ENCODE results near the gene ECHDC3. TPM values are rescaled to one million over a fixed set of nuclear protein-coding genes. Genes with fewer than 3 reads are reported as not detected.

Gene ECHDC3
- total RNA-seq, 1 experiment from 2014 or later, result 13.0 TPM

DNA sequence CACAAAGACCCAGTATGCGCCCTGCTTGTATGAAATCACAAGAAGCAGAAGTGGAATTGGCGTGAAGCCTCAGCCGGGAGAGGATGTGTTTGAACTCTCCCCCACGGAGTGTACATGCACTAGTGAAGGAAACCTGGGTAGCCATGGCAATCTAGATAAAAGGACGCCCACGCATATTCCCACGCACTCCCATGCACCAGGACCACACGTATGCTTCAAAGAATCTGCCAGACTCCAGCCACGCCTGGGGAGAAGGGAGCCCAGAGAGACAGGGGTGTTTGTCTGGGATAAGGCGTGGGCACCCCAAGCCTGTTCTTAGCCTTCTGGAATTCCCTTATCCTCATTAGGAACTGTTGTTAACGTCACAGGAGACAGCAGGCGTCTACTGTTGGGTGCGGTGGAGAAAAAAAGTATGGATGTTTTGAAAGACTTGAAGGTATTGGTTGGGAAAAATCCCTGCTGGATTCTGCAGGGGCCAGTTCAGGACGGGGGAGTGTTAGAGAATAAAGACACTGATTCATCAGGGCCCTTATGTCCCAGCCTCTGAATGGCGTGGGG, 28.9 kb upstream of the ECHDC3 start:
- Histone ChIP-seq H3K79me2 (ENCODE audit: insufficient read depth, low read length) (no peaks in the 10 kb centered on the region), H2AFZ (ENCODE audit: low read depth, low read length, poor library complexity, severe bottlenecking) (no peak overlapping the region), H3K9me2 (ENCODE audit: insufficient read depth) (no peaks in the 10 kb centered on the region), H3K36me3 (ENCODE audit: control insufficient read depth in 1 of 2, insufficient read depth in 2 of 2, low read length in 2 of 2) (no peaks in the 10 kb centered on the region), H3K9ac (ENCODE audit: low read length) (no peak overlapping the region), H3K9me3 (ENCODE audit: control insufficient read depth in 1 of 2, insufficient read depth in 1 of 2, low read depth in 1 of 2, low read length in 2 of 2) (no peaks in the 10 kb centered on the region; a peak in 1 of 4 replicates), H3K4me3 (replicated peaks in 1 of 2; ENCODE audit: low read depth in 1 of 2, low read length in 2 of 2) (no peak overlapping the region), H3K27ac (ENCODE audit: low read depth, low read length) (no peak overlapping the region), H3K4me1 (ENCODE audit: control insufficient read depth in 1 of 2, insufficient read depth in 2 of 2, low read length in 2 of 2) (no peaks in the 10 kb centered on the region), H3K27me3 (ENCODE audit: insufficient read depth, low read length) (no peaks in the 10 kb centered on the region), H3K4me2 (ENCODE audit: low read length) (no peak overlapping the region), H4K20me1 (ENCODE audit: insufficient read depth) (no peaks in the 10 kb centered on the region)
- TF ChIP-seq, protein P1, sequence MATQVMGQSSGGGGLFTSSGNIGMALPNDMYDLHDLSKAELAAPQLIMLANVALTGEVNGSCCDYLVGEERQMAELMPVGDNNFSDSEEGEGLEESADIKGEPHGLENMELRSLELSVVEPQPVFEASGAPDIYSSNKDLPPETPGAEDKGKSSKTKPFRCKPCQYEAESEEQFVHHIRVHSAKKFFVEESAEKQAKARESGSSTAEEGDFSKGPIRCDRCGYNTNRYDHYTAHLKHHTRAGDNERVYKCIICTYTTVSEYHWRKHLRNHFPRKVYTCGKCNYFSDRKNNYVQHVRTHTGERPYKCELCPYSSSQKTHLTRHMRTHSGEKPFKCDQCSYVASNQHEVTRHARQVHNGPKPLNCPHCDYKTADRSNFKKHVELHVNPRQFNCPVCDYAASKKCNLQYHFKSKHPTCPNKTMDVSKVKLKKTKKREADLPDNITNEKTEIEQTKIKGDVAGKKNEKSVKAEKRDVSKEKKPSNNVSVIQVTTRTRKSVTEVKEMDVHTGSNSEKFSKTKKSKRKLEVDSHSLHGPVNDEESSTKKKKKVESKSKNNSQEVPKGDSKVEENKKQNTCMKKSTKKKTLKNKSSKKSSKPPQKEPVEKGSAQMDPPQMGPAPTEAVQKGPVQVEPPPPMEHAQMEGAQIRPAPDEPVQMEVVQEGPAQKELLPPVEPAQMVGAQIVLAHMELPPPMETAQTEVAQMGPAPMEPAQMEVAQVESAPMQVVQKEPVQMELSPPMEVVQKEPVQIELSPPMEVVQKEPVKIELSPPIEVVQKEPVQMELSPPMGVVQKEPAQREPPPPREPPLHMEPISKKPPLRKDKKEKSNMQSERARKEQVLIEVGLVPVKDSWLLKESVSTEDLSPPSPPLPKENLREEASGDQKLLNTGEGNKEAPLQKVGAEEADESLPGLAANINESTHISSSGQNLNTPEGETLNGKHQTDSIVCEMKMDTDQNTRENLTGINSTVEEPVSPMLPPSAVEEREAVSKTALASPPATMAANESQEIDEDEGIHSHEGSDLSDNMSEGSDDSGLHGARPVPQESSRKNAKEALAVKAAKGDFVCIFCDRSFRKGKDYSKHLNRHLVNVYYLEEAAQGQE (IDR thresholded peaks at IDR 0.05; ENCODE audit: low read depth), result no peak
- no peak for TF ChIP-seq TCF7L2 (IDR thresholded peaks at IDR 0.05; ENCODE audit: borderline replicate concordance, extremely low read depth, insufficient read depth, insufficient read length)
- no peak for TF ChIP-seq ELF1 (IDR thresholded peaks at IDR 0.05; ENCODE audit: borderline replicate concordance, low read depth)
- TF ChIP-seq FOSL1 (IDR thresholded peaks at IDR 0.05; ENCODE audit: low read depth), result no peak
- TF ChIP-seq CBX3 (IDR thresholded peaks at IDR 0.05; ENCODE audit: low read depth), result no peak
- TF ChIP-seq RAD21 (IDR thresholded peaks at IDR 0.05; ENCODE audit: low read depth), result no peak
- no peak for TF ChIP-seq POLR2AphosphoS5 (IDR thresholded peaks at IDR 0.05; ENCODE audit: low read depth, low read length)
- TF ChIP-seq ZNF274 (IDR thresholded peaks at IDR 0.05; ENCODE audit: low read depth, low read length), result no peak
- TF ChIP-seq SP1 (IDR thresholded peaks at IDR 0.05; ENCODE audit: low read depth), result no peak
- no peak for TF ChIP-seq POLR2A (IDR thresholded peaks at IDR 0.05; ENCODE audit: borderline replicate concordance, extremely low read depth, insufficient read depth, insufficient read length)
- TF ChIP-seq YY1 (IDR thresholded peaks at IDR 0.05; ENCODE audit: extremely low read depth, insufficient replicate concordance, low read depth, low read length), result no peak
- TF ChIP-seq JUND (IDR thresholded peaks at IDR 0.05), result no peak
- no peak for TF ChIP-seq EZH2phosphoT487 (IDR thresholded peaks at IDR 0.05; ENCODE audit: borderline replicate concordance)
- no peak for TF ChIP-seq CEBPB (IDR thresholded peaks at IDR 0.05; ENCODE audit: low read depth)
- TF ChIP-seq, protein P2, sequence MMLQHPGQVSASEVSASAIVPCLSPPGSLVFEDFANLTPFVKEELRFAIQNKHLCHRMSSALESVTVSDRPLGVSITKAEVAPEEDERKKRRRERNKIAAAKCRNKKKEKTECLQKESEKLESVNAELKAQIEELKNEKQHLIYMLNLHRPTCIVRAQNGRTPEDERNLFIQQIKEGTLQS (IDR thresholded peaks at IDR 0.05), result no peak
- TF ChIP-seq, protein P3, sequence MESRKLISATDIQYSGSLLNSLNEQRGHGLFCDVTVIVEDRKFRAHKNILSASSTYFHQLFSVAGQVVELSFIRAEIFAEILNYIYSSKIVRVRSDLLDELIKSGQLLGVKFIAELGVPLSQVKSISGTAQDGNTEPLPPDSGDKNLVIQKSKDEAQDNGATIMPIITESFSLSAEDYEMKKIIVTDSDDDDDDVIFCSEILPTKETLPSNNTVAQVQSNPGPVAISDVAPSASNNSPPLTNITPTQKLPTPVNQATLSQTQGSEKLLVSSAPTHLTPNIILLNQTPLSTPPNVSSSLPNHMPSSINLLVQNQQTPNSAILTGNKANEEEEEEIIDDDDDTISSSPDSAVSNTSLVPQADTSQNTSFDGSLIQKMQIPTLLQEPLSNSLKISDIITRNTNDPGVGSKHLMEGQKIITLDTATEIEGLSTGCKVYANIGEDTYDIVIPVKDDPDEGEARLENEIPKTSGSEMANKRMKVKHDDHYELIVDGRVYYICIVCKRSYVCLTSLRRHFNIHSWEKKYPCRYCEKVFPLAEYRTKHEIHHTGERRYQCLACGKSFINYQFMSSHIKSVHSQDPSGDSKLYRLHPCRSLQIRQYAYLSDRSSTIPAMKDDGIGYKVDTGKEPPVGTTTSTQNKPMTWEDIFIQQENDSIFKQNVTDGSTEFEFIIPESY (IDR thresholded peaks at IDR 0.05; ENCODE audit: extremely low read depth, insufficient replicate concordance, low read length), result no peak
- no peak for TF ChIP-seq EGR1 (IDR thresholded peaks at IDR 0.05; ENCODE audit: low read depth)
- no peak for TF ChIP-seq SRF (IDR thresholded peaks at IDR 0.05; ENCODE audit: low read depth)
- TF ChIP-seq, protein P4, sequence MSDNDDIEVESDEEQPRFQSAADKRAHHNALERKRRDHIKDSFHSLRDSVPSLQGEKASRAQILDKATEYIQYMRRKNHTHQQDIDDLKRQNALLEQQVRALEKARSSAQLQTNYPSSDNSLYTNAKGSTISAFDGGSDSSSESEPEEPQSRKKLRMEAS (IDR thresholded peaks at IDR 0.05), result no peak
- POLR2A ChIA-PET, result no interaction called here
- CTCF ChIA-PET, result no interaction called here
- intact Hi-C loops (cut with micrococcal nuclease), result no loop called here
- RAD21 ChIA-PET (ENCODE audit: low non-redundant PET in 1 of 2, low total read pairs in 2 of 2, uncharacterized antibody in 2 of 2, unreplicated experiment in 2 of 2), result no interaction called here
- ATAC-seq, result no peak
- no peak for DNase-seq (ENCODE audit: low read depth, low spot score)
- BruUV-seq (replicated peaks), result no TSS peak
